ENCODE results near the gene GNAO1. TPM values are rescaled to one million over a fixed set of nuclear protein-coding genes. Genes with fewer than 3 reads are reported as not detected.

The GNAO1 gene
- total and polyA plus RNA-seq, 2 experiments from 2014 or later: 2.7 to 2.8 TPM

DNA sequence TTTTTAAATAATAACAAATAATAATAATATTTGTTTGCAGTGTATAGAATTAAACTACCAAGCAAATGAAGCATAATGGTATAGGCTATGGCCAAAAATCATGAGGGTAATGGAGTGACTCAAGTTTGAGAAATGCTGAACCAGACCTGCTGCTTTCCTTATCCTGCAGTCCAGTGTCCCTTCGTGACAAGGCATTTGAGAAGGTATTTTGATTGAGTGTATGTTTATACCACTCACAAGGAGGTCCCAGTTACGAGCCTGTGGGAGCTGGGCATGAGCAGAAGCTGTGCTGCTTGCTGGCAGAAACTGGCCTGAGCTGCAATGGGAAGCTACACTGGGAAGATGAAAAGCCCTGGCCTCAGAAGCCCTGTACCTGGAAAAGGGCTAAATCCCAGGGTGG, 50.3 kb downstream of the GNAO1 start:
- H3K4me3 ChIP-seq: no peak overlapping the region
- TF ChIP-seq, protein P1, sequence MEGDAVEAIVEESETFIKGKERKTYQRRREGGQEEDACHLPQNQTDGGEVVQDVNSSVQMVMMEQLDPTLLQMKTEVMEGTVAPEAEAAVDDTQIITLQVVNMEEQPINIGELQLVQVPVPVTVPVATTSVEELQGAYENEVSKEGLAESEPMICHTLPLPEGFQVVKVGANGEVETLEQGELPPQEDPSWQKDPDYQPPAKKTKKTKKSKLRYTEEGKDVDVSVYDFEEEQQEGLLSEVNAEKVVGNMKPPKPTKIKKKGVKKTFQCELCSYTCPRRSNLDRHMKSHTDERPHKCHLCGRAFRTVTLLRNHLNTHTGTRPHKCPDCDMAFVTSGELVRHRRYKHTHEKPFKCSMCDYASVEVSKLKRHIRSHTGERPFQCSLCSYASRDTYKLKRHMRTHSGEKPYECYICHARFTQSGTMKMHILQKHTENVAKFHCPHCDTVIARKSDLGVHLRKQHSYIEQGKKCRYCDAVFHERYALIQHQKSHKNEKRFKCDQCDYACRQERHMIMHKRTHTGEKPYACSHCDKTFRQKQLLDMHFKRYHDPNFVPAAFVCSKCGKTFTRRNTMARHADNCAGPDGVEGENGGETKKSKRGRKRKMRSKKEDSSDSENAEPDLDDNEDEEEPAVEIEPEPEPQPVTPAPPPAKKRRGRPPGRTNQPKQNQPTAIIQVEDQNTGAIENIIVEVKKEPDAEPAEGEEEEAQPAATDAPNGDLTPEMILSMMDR (IDR thresholded peaks at IDR 0.05; ENCODE audit: low read depth, low read length): no peak
- no peak overlapping the region for H3K27ac ChIP-seq
- peaks cover 15% of the 10 kb centered on the region for H3K4me1 ChIP-seq (ENCODE audit: low read depth)
- H3K36me3 ChIP-seq: no peaks in the 10 kb centered on the region
- H3K9me3 ChIP-seq (ENCODE audit: low read depth): no peaks in the 10 kb centered on the region
- no peaks in the 10 kb centered on the region for H3K27me3 ChIP-seq
- DNase-seq (ENCODE audit: low read depth in 1 of 2, low spot score in 1 of 2): no peak

DNA sequence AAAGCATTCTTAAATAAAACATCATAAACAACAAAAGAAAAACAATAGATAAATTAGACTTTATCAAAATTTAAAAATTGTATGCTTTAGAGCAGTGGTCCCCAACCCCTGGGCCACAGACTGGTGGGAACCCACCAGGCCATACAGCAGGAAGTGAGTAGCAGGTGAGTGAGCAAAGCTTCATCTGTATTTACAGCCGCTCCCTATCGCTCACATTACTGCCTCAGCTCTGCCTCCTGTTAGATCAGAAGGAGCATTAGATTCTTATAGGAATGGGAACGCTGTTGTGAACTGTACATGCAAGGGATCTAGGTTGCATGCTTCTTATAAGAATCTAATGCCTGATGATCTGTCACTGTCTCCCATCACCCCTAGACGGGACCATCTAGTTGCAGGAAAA, 51.5 kb downstream of the GNAO1 start:
- Histone ChIP-seq H3K27ac (no peak overlapping the region), H3K9me3 (ENCODE audit: low read depth) (no peaks in the 10 kb centered on the region), H3K36me3 (no peaks in the 10 kb centered on the region), H3K27me3 (no peaks in the 10 kb centered on the region), H3K4me1 (ENCODE audit: low read depth) (peaks cover 15% of the 10 kb centered on the region), H3K4me3 (no peak overlapping the region)
- TF ChIP-seq, protein P1 (IDR thresholded peaks at IDR 0.05; ENCODE audit: low read depth, low read length): no peak
- DNase-seq (ENCODE audit: low read depth in 1 of 2, low spot score in 1 of 2): no peak

DNA sequence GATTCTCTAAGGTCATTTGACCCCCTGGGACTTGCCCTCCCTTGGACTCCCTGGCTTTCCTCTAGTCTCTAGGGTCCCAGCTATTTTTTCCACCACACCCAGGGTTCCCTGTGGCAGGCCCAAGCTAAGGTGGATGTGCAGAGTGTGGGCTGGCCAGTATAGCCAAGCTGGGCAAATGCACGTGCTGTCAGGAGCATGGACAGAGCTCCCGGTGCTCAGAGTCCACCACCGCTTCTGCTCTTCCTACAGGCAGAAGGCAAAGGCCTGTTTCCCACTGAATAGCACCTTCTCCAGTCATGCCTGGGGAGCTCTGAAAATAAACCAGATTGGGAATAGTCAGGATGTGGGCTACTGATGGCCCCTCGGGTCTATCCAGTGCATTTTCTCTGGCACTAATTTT, 53.3 kb downstream of the GNAO1 start:
- no peaks in the 10 kb centered on the region for H3K9me3 ChIP-seq (ENCODE audit: low read depth)
- TF ChIP-seq, protein P1 (IDR thresholded peaks at IDR 0.05; ENCODE audit: low read depth, low read length): no peak
- H3K27me3 ChIP-seq: no peaks in the 10 kb centered on the region
- no peaks in the 10 kb centered on the region for H3K36me3 ChIP-seq
- peaks cover 15% of the 10 kb centered on the region for H3K4me1 ChIP-seq (ENCODE audit: low read depth)
- H3K4me3 ChIP-seq: no peak overlapping the region
- H3K27ac ChIP-seq: no peak overlapping the region
- no peak for DNase-seq (ENCODE audit: low read depth in 1 of 2, low spot score in 1 of 2)

DNA sequence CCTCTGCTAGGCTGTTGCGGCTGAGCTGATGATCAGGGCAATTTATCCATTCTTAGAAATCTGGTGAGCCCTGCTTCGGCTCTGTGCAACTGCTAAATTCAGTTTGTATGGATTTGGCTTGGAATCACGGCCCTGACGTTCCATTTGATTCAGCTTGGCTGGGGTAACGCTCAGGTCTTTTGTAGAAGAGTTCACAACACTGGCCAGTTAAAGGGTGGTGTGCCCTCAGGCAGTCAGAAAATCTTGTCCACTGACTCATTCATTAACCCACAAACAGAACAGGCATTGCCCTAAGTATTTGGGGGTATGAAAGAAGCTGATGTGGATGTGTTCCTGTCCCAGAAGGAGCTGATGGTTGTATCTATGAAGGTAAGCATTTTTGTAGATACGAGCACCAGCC, 53.9 kb downstream of the GNAO1 start:
- Histone ChIP-seq H3K36me3 (no peaks in the 10 kb centered on the region), H3K4me3 (no peak overlapping the region), H3K4me1 (ENCODE audit: low read depth) (peaks cover 15% of the 10 kb centered on the region), H3K27ac (peak overlapping the region; percentile 82), H3K27me3 (no peaks in the 10 kb centered on the region), H3K9me3 (ENCODE audit: low read depth) (no peaks in the 10 kb centered on the region)
- no peak for DNase-seq (ENCODE audit: low read depth in 1 of 2, low spot score in 1 of 2)
- TF ChIP-seq, protein P1 (IDR thresholded peaks at IDR 0.05; ENCODE audit: low read depth, low read length): no peak

DNA sequence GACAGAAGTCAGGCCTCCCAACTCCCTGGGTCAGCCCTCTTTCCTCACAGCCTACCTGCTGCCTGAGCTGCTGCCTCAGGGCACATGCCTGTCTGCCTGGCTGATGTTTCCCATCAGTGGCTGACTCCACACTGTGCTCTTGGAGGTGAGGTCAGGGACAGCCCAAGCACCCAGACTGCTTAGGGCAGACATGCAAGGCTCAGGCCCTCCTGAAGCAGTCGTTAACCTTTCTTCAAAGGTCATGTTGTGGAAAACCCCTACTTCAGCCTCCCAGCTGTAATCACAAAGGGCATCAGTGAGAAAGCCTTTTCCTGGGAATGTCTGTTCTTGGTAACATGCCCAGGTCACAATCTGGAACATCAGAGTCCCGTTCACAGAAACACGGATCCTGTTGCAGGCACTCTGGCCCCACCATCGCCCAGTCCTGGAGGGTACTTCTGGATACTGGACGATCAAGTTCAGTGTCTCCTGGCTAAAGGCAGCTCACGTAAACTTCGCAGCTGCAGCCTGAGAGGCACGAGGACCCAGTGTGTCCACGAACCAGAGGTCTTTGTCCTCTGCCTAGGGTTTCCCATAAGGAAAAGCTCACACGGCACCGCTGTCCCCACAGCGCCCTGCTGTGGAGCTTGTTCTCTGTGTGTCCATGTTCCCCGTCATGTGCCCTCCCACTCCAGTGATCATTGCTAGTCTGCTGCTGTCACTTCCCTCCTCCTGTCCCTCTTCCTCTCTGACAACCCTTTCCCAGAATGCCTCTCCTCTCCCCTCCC, 54.9 kb downstream of the GNAO1 start:
- Histone ChIP-seq H3K27me3 (no peaks in the 10 kb centered on the region), H3K27ac (peak overlapping the region; percentile 82), H3K4me1 (ENCODE audit: low read depth) (peaks cover 15% of the 10 kb centered on the region), H3K9me3 (ENCODE audit: low read depth) (no peaks in the 10 kb centered on the region), H3K36me3 (no peaks in the 10 kb centered on the region), H3K4me3 (no peak overlapping the region)
- DNase-seq (ENCODE audit: low read depth in 1 of 2, low spot score in 1 of 2): peak in 1 of 2 donors; percentile 62
- TF ChIP-seq, protein P1 (IDR thresholded peaks at IDR 0.05; ENCODE audit: low read depth, low read length): no peak

Data from cardiac muscle cell (in vitro differentiated cells and primary cell).